CD4-positive, CD25-positive, alpha-beta regulatory T cell (primary cell): ENCODE data around the gene NT5C3A. TPM values are rescaled to one million over a fixed set of nuclear protein-coding genes. Genes with fewer than 3 reads are reported as not detected.

Experiments
- ATAC-seq, 2 donors: fragments of 150-1000 bp; cut with Tn5 transposase; one replicate each; pipeline ENCODE4 v1.10.0; 2021; ENCODE audit warnings: low read depth in 2 of 2, moderate number of reproducible peaks in 2 of 2, moderate library complexity in 1 of 2
- DNase-seq, 3 donors: peaks; one replicate each; pipeline versions ENCODE4 v3.0.0 to v3.0.0-alpha.2; 2012 to 2022; ENCODE audit warnings: mixed read lengths in 1 of 3
- H3K27ac ChIP-seq: one replicate; pipeline ENCODE4 v1.7.0; 2013; ENCODE audit warnings: mild to moderate bottlenecking, low read length; ENCODE audit not compliant: insufficient read depth, poor library complexity, severe bottlenecking
- H3K27me3 ChIP-seq: one replicate; pipeline ENCODE4 v1.7.0; 2013; ENCODE audit warnings: low read length; ENCODE audit not compliant: control insufficient read depth, insufficient read depth
- H3K36me3 ChIP-seq: one replicate; pipeline ENCODE4 v1.7.0; 2013; ENCODE audit warnings: mild to moderate bottlenecking, low read length, moderate library complexity; ENCODE audit not compliant: control insufficient read depth, insufficient read depth
- H3K4me1 ChIP-seq: 2 replicates; pipeline ENCODE4 v1.7.0; 2013; ENCODE audit warnings: mild to moderate bottlenecking, low read length; ENCODE audit not compliant: insufficient read depth, control insufficient read depth, poor library complexity, severe bottlenecking
- H3K4me3 ChIP-seq: one replicate; pipeline ENCODE4 v1.7.0; 2013; ENCODE audit warnings: low read depth, mild to moderate bottlenecking, low read length, moderate library complexity
- H3K9me3 ChIP-seq, 2 experiments: 1 replicate in 1 of 2; 2 replicates in 1 of 2; pipeline ENCODE4 v1.7.0; 2013; ENCODE audit warnings: low read length in 2 of 2, mild to moderate bottlenecking in 1 of 2, moderate library complexity in 1 of 2; ENCODE audit not compliant: control insufficient read depth in 2 of 2
- H3K27ac Mint-ChIP-seq, 3 donors: one replicate each; pipeline ENCODE4 v1.8.0; 2020 to 2022; ENCODE audit warnings: mild to moderate bottlenecking in 3 of 3, mixed read lengths in 3 of 3, moderate library complexity in 2 of 3
- H3K27me3 Mint-ChIP-seq: one replicate; pipeline ENCODE4 v1.8.0; 2022; ENCODE audit warnings: mild to moderate bottlenecking, mixed read lengths
- H3K36me3 Mint-ChIP-seq: one replicate; pipeline ENCODE4 v1.8.0; 2020; ENCODE audit warnings: mixed read lengths
- H3K4me1 Mint-ChIP-seq, 4 donors: one replicate each; pipeline ENCODE4 v1.8.0; 2020 to 2022; ENCODE audit warnings: mixed read lengths in 4 of 4, mild to moderate bottlenecking in 1 of 4
- H3K4me3 Mint-ChIP-seq, 4 donors: one replicate each; pipeline ENCODE4 v1.8.0; 2020 to 2022; ENCODE audit warnings: mild to moderate bottlenecking in 4 of 4, mixed read lengths in 4 of 4, moderate library complexity in 3 of 4
- H3K9me3 Mint-ChIP-seq, 7 donors: one replicate each; pipeline ENCODE4 v1.8.0; 2020 to 2022; ENCODE audit warnings: mixed read lengths in 7 of 7, mild to moderate bottlenecking in 3 of 7, moderate library complexity in 2 of 7
- polyA plus RNA-seq, 4 donors: library from polyadenylated mRNA; unstranded; fragments of 300-500 nt; fragmentation: Illumina TruSeq; gene quantifications; one replicate each; pipeline ENCODE4 v1.2.3, GENCODE V29; 2021
- total RNA-seq: library from RNA; stranded (reverse); gene quantifications from one replicate; pipeline ENCODE4 v1.2.3, GENCODE V29; 2022

Gene NT5C3A
- total RNA-seq (61.7 TPM), polyA plus RNA-seq (10 to 100 TPM; 55.1 to 74.0 (median 61.3) TPM)

DNA sequence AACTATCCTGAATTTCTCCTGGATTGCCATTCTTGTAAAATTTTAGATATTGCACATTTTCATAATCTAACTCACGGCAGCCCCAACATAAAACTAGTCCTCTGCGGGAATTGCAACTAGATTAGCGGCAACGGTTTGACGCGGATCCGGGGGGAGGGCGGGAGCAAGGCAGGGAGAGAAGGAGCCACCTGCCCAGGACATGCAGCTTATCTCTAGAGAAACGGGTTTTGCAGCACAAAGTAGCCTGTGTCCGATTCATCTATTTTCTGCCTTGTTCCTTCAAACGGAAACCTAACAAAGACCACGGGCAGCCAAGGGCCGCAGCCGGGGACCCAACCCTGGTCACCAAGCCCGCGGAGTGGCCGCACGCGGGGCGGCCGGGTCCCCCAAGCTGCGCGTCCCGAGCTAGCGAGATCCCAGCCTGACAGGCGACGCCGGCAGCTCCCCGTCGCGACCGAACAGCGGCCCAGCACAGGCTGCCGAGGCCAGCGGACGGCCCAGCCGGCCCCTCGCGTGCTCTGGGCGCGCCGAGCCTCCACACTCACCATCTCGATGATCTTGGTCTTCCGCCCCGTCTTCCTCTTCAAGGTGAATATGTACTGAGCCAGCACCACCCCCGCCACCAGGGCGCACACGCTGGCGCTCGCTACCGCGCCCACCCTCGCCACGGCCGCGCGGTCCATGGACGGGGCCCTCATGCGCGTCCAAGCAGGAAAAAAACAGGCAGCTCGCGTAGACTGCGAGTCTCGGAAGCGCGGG lies at the start of gene NT5C3A:
Gene NT5C3A, minus strand, starts transcription at position 754 of the 759 bp plus-strand sequence. Its CDS starts 71 bp downstream, at position 683.
- ATAC-seq = peak; percentile 49 to 50
- Mint-ChIP-seq H3K27me3 (peaks cover 13% of the 10 kb centered on the region), H3K27ac (peak within 1 kb of the TSS; percentile 94 to 97 (median 97)), H3K4me3 (peak within 1 kb of the TSS; percentile 91 to 98 (median 97)), H3K4me1 (peaks cover 27 to 59% (median 40%) of the 10 kb centered on the region in 4 donors), H3K9me3 (peaks cover 0 to 11% (median 3%) of the 10 kb centered on the region in 7 donors), H3K36me3 (peaks cover 12% of the 10 kb centered on the region)
- peak in 2 of 3 donors; percentile 25 to 45 for DNase-seq
- H3K36me3 ChIP-seq = no peaks in the 10 kb centered on the region
- peaks cover 6 to 11% of the 10 kb centered on the region in 2 experiments for H3K9me3 ChIP-seq
- peaks cover 47% of the 10 kb centered on the region for H3K4me1 ChIP-seq
- H3K27me3 ChIP-seq = peaks cover 7% of the 10 kb centered on the region
- H3K27ac ChIP-seq = peak within 1 kb of the TSS; percentile 87
- peak within 1 kb of the TSS; percentile 82 for H3K4me3 ChIP-seq

DNA sequence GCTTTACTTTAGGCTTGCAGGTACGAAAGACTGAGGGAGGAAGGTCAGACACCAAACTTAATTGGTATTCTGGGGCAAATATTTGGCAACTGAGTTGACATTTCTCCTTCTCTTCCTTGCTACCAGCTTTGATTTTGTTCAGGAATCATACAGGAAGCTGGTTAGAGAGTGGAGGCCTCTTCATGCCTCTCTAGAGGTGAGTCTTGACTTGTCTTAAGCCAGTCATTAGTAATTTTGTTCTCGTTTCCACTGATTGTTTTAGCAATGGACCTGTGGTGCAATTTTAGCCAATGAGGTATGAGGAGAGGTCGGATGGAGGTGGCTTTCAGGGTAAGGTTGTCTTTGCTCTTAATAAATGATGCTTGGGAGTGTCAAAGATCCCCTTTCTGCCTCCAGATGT lies 49.0 kb upstream of the NT5C3A start:
- peaks cover 0 to 1% (median 0%) of the 10 kb centered on the region in 7 donors for H3K9me3 Mint-ChIP-seq
- no peak overlapping the region for H3K4me3 Mint-ChIP-seq
- no peaks in the 10 kb centered on the region for H3K9me3 ChIP-seq
- no peak overlapping the region for H3K4me3 ChIP-seq
- H3K27ac ChIP-seq = no peak overlapping the region
- peaks cover 15 to 32% (median 21%) of the 10 kb centered on the region in 4 donors for H3K4me1 Mint-ChIP-seq
- no peak for ATAC-seq
- H3K27me3 Mint-ChIP-seq = peaks cover 44% of the 10 kb centered on the region
- no peaks in the 10 kb centered on the region for H3K36me3 Mint-ChIP-seq
- DNase-seq = no peak
- peaks cover 25% of the 10 kb centered on the region for H3K4me1 ChIP-seq
- H3K27ac Mint-ChIP-seq = no peak overlapping the region
- H3K27me3 ChIP-seq = peaks cover 13% of the 10 kb centered on the region
- no peaks in the 10 kb centered on the region for H3K36me3 ChIP-seq

- peaks cover 31% of the 10 kb centered on the region for H3K27me3 Mint-ChIP-seq
- H3K9me3 ChIP-seq = no peaks in the 10 kb centered on the region
- peaks cover 31% of the 10 kb centered on the region for H3K4me1 ChIP-seq
- H3K4me3 ChIP-seq = peak overlapping the region; percentile 54
- peaks cover 23 to 46% (median 31%) of the 10 kb centered on the region in 4 donors for H3K4me1 Mint-ChIP-seq
- H3K4me3 Mint-ChIP-seq = peak overlapping the region; percentile 67 to 79 (median 78)
- H3K36me3 Mint-ChIP-seq = peaks cover 2% of the 10 kb centered on the region
- H3K27me3 ChIP-seq = peaks cover 13% of the 10 kb centered on the region
- no peak overlapping the region for H3K27ac Mint-ChIP-seq
- H3K27ac ChIP-seq = peak overlapping the region; percentile 36
- no peak for DNase-seq
- no peaks in the 10 kb centered on the region for H3K36me3 ChIP-seq
- H3K9me3 Mint-ChIP-seq = no peaks in the 10 kb centered on the region
- no peak for ATAC-seq
Measured at GRCh38 chr7:33109758-33110238, 47.2 kb upstream of the NT5C3A start.

GRCh38 chr7:33109005-33109757 lies 46.6 kb upstream of the NT5C3A start, which contains the start of gene RP9:
Gene RP9, minus strand, starts transcription at chr7:33109404. Its CDS starts 32 bp downstream, at chr7:33109372.
- Histone ChIP-seq H3K9me3 (no peaks in the 10 kb centered on the region), H3K36me3 (peaks cover 2% of the 10 kb centered on the region), H3K4me3 (peak within 1 kb of the TSS; percentile 93), H3K27me3 (peaks cover 13% of the 10 kb centered on the region), H3K4me1 (peaks cover 31% of the 10 kb centered on the region), H3K27ac (peak within 1 kb of the TSS; percentile 66)
- Mint-ChIP-seq H3K27me3 (peaks cover 25% of the 10 kb centered on the region), H3K4me3 (peak within 1 kb of the TSS; percentile 82 to 97 (median 90)), H3K27ac (peak within 1 kb of the TSS; percentile 40 to 70 (median 59)), H3K36me3 (peaks cover 4% of the 10 kb centered on the region), H3K9me3 (no peaks in the 10 kb centered on the region), H3K4me1 (peaks cover 27 to 51% (median 34%) of the 10 kb centered on the region in 4 donors)
- DNase-seq (peak; percentile 69 to 81 (median 76)), ATAC-seq (peak; percentile 90 to 93)

DNA sequence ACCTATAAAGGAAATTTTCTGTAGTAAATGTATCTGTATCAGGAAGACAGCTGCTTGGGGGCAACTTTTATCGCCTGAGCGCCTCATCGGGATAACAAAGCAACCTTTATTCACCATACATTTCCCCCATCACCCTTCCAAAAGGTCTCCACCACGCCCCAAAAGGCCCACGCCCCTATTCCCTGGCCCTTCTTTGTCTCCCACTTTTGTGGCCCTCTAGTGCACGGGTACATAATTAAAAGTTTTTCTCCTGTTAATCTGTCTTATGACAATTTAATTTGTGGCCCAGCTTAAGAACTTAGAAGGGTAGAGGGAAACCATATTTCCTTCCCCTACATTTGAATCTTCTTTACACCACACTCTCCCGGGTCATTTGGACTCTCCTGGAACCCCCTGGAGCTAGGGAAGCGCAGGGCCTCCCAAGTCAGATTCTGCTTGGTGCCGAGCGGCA lies 46.0 kb upstream of the NT5C3A start:
- H3K4me3 Mint-ChIP-seq = peak overlapping the region; percentile 82 to 97 (median 90)
- DNase-seq = peak in 1 of 3 donors; percentile 39
- H3K4me1 Mint-ChIP-seq = peaks cover 31 to 56% (median 40%) of the 10 kb centered on the region in 4 donors
- peaks cover 4% of the 10 kb centered on the region for H3K36me3 ChIP-seq
- peaks cover 31% of the 10 kb centered on the region for H3K4me1 ChIP-seq
- no peak for ATAC-seq
- peak overlapping the region; percentile 66 for H3K27ac ChIP-seq
- peaks cover 9% of the 10 kb centered on the region for H3K36me3 Mint-ChIP-seq
- H3K27me3 Mint-ChIP-seq = peaks cover 20% of the 10 kb centered on the region
- H3K4me3 ChIP-seq = peak overlapping the region; percentile 93
- peaks cover 13% of the 10 kb centered on the region for H3K27me3 ChIP-seq
- no peaks in the 10 kb centered on the region for H3K9me3 Mint-ChIP-seq
- no peaks in the 10 kb centered on the region for H3K9me3 ChIP-seq
- peak overlapping the region in 2 of 3 donors; percentile 59 to 70 for H3K27ac Mint-ChIP-seq

GRCh38 chr7:33107136-33108066 lies 44.8 kb upstream of the NT5C3A start:
- no peak for ATAC-seq

More at GRCh38 chr7:33107136-33108066, 44.8 kb upstream of the NT5C3A start:
- Mint-ChIP-seq H3K9me3 (no peaks in the 10 kb centered on the region), H3K4me1 (peaks cover 31 to 56% (median 47%) of the 10 kb centered on the region in 4 donors), H3K27me3 (peaks cover 10% of the 10 kb centered on the region), H3K36me3 (peaks cover 16% of the 10 kb centered on the region), H3K27ac (peak overlapping the region in 1 of 3 donors; percentile 70), H3K4me3 (peak overlapping the region; percentile 82 to 97 (median 90))
- H3K27me3 ChIP-seq = peaks cover 13% of the 10 kb centered on the region
- peak overlapping the region; percentile 93 for H3K4me3 ChIP-seq
- DNase-seq = peak in 2 of 3 donors; percentile 45 to 74
- H3K9me3 ChIP-seq = no peaks in the 10 kb centered on the region
- H3K4me1 ChIP-seq = peaks cover 31% of the 10 kb centered on the region
- peaks cover 15% of the 10 kb centered on the region for H3K36me3 ChIP-seq
- H3K27ac ChIP-seq = no peak overlapping the region
